Astrocyte of the cerebellum (primary cell): ENCODE measurements around the gene NELFB.
A peak's percentile ranks its signal among the peaks of the same experiment; 100 is the strongest.

ENCODE experiments used
- DNase-seq: peaks from one replicate; pipeline ENCODE4 v3.0.0-alpha.2; 2011; ENCODE audit warnings: low read depth
- H3K4me3 ChIP-seq: 2 replicates; pipeline ENCODE4 v1.5.1; 2011; ENCODE audit warnings: mild to moderate bottlenecking, low read depth, low read length, moderate library complexity
- in situ Hi-C: cut with HindIII; loops from 2 replicates; pipeline ENCODE4 v1.10.0; 2017; ENCODE audit warnings: low sequenced_read_pairs
- TF ChIP-seq, protein P1 (sequence below): IDR thresholded peaks from 2 replicates; pipeline ENCODE4 v1.5.1; 2012; ENCODE audit warnings: low read length, low read depth, moderate library complexity, mild to moderate bottlenecking; ENCODE audit errors: missing control alignments

Gene NELFB

GRCh38 chr9:137294681-137295237 lies 39.6 kb downstream of the NELFB start:
- no peak for DNase-seq
- in situ Hi-C loops: no loop called here
- no peak overlapping the region for H3K4me3 ChIP-seq
- TF ChIP-seq, protein P1, sequence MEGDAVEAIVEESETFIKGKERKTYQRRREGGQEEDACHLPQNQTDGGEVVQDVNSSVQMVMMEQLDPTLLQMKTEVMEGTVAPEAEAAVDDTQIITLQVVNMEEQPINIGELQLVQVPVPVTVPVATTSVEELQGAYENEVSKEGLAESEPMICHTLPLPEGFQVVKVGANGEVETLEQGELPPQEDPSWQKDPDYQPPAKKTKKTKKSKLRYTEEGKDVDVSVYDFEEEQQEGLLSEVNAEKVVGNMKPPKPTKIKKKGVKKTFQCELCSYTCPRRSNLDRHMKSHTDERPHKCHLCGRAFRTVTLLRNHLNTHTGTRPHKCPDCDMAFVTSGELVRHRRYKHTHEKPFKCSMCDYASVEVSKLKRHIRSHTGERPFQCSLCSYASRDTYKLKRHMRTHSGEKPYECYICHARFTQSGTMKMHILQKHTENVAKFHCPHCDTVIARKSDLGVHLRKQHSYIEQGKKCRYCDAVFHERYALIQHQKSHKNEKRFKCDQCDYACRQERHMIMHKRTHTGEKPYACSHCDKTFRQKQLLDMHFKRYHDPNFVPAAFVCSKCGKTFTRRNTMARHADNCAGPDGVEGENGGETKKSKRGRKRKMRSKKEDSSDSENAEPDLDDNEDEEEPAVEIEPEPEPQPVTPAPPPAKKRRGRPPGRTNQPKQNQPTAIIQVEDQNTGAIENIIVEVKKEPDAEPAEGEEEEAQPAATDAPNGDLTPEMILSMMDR: peak; percentile 40

- H3K4me3 ChIP-seq: no peak overlapping the region
- in situ Hi-C loops: no loop called here
- DNase-seq: no peak
- TF ChIP-seq, protein P1: peak; percentile 28
Measured at GRCh38 chr9:137295238-137295811, 40.2 kb downstream of the NELFB start.

DNA sequence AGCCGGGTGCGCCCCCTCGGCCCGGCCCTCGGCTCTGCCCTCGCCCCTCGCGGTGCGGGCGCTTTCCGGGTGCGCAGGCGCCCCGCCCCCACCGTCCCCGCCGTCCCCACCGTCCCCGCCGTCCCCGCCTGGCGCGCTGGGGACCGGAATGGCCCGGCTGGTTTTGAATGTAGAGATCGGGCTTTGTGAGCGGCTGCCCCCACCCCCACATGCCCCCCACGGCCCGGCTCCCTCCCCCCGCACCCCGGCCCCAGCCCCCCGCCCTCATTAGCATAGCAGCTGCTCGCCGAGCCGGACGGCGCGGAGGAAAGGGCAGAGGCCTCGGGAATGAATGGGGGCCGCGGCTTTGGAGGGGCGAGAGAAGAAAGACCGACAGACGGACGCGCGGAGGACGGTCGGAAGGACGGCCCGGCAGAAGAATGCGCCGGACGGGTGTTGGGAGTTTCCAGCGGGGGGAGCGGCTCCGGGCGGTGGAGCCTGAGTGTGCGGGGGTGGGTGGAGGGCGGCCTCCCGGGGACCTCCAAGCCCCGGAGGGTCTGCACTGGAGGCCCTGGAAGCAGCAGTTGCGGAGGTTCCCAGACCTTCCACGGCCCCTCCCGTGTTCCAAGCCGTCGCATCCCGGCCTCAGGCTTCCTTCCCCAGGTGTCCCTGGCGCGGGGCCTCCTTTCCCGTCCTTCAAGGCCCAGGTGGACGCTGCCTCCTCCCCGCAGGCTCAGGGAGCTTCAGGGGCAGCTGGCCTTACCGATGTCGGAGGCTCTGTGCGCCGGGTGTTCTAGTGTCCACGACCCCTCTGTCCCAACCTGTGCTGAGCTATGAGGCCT lies 40.9 kb downstream of the NELFB start:
- no peak overlapping the region for H3K4me3 ChIP-seq
- TF ChIP-seq, protein P1: no peak
- in situ Hi-C loops: no loop called here
- DNase-seq: no peak

- no peak for DNase-seq
- TF ChIP-seq, protein P1: no peak
Measured at GRCh38 chr9:137296670-137297664, 41.8 kb downstream of the NELFB start.

GRCh38 chr9:137297966-137298365 lies 42.8 kb downstream of the NELFB start:
- DNase-seq: no peak
- in situ Hi-C loops: no loop called here
- no peak overlapping the region for H3K4me3 ChIP-seq
- TF ChIP-seq, protein P1: no peak

More at GRCh38 chr9:137296670-137297664, 41.8 kb downstream of the NELFB start:
- H3K4me3 ChIP-seq: no peak overlapping the region
- in situ Hi-C loops: no loop called here
